Measurements from ENCODE around the gene NDUFA13.

DNA sequence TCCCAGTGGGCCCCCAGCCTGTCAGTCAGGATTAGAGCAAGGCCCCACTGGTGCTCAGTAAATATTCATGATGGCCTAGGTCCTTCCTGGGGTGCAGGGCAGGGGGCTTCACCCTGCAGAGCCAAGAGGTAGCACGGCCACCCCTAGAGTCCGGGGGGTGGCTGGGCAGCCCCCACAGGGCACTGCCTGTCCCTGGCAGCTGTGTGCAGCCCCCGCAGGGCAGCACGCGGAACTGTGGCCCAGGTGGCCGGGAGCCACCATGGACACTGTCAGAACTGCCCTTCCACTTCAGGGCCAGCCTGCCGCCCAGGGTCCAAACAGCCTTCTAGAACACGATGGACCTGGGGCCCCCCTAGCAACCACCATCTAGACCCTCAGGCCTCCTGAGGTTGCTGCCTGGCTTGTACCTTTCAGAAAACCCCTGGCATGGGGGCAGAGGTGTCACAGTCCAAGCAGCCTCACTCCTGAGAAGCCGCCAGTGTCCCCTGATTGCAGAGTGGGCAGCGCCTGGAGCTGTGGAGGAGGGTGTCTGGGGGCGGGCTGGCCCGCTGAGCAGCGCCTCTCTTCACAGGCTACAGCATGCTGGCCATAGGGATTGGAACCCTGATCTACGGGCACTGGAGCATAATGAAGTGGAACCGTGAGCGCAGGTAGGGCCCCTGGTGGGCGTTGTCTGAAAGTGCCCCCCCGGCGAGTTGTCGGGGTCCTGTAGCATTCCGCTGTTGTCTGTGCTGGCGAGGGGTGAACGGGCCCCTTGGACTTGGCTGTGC, 9.8 kb downstream of the NDUFA13 start:
- TF ChIP-seq GATA3 (IDR thresholded peaks at IDR 0.05; ENCODE audit: low read depth, low read length) (no peak), GATA2 (IDR thresholded peaks at IDR 0.05; ENCODE audit: low read depth, low read length) (no peak)
